H1 (cell line): ENCODE results near the gene EGFR. TPM values are rescaled to one million over a fixed set of nuclear protein-coding genes. Genes with fewer than 3 reads are reported as not detected.

ENCODE experiments used
- CTCF ChIA-PET: fragments of 300-600 bp; sonication (Branson Sonifier 250); formaldehyde crosslinking; loops from one replicate; lab custom pipeline; 2021; ENCODE audit not compliant: partially characterized antibody; lab: Charles Lee
- POLR2A ChIA-PET: fragments of 300-600 bp; sonication (Branson Sonifier 250); formaldehyde crosslinking; loops from one replicate; lab custom pipeline; 2021; ENCODE audit warnings: inconsistent platforms; ENCODE audit not compliant: partially characterized antibody; lab: Charles Lee
- DNase-seq, 2 experiments: peaks; one replicate each; pipeline versions ENCODE4 v3.0.0 to v3.0.0-alpha.2; 2010 to 2022; ENCODE audit warnings: low spot score in 2 of 2, low read depth in 1 of 2, mixed read lengths in 1 of 2
- FAIRE-seq: peaks from 2 replicates; lab custom pipeline; 2011; peaks lifted over from hg19 to GRCh38; lab: Jason Lieb, UNC
- H2AFZ ChIP-seq: 2 replicates; pipeline ENCODE4 v1.8.1; 2012; ENCODE audit warnings: low read length, inconsistent platforms
- H2AK5ac ChIP-seq: 2 replicates; pipeline ENCODE4 v1.6.1; 2013; ENCODE audit warnings: low read depth, low read length
- H2BK120ac ChIP-seq: replicated peaks from 2 replicates; pipeline ENCODE3; 2013; ENCODE audit warnings: low read depth, low read length, inconsistent platforms
- H2BK12ac ChIP-seq: 2 replicates; pipeline ENCODE4 v1.6.1; 2013; ENCODE audit warnings: low read depth, low read length
- H2BK15ac ChIP-seq: 2 replicates; pipeline ENCODE4 v1.6.1; 2013; ENCODE audit warnings: low read length
- H2BK20ac ChIP-seq: 2 replicates; pipeline ENCODE4 v1.6.1; 2013; ENCODE audit warnings: low read length
- H2BK5ac ChIP-seq: 2 replicates; pipeline ENCODE4 v1.6.1; 2013; ENCODE audit warnings: low read depth, low read length
- H3K14ac ChIP-seq: 2 replicates; pipeline ENCODE4 v1.6.1; 2013; ENCODE audit warnings: inconsistent platforms; ENCODE audit not compliant: insufficient read length
- H3K18ac ChIP-seq: 2 replicates; pipeline ENCODE4 v1.6.1; 2013; ENCODE audit warnings: low read length; ENCODE audit errors: extremely low read depth
- H3K23ac ChIP-seq: 2 replicates; pipeline ENCODE4 v1.6.1; 2013; ENCODE audit warnings: inconsistent platforms; ENCODE audit not compliant: insufficient read length
- H3K23me2 ChIP-seq: 2 replicates; pipeline ENCODE4 v1.6.1; 2013; ENCODE audit warnings: low read depth, low read length
- H3K27ac ChIP-seq: 2 replicates; pipeline ENCODE4 v1.6.1; 2011; ENCODE audit warnings: low read depth, low read length, inconsistent platforms
- H3K27me3 ChIP-seq, 4 experiments: replicated peaks in 1 of 4; 1 replicate in 1 of 4; 2 replicates in 3 of 4; pipeline versions ENCODE4 v1.6.1 to v1.8.1; 2011 to 2013; ENCODE audit warnings: low read length in 3 of 4, mild to moderate bottlenecking in 3 of 4, inconsistent platforms in 2 of 4, mixed read lengths in 2 of 4, moderate library complexity in 1 of 4; ENCODE audit not compliant: control insufficient read depth in 3 of 4, insufficient read depth in 3 of 4; ENCODE audit errors: extremely low read depth in 1 of 4
- H3K36me3 ChIP-seq, 4 experiments: 2 replicates each; pipeline versions ENCODE4 v1.6.1 to v1.8.1; 2011 to 2013; ENCODE audit warnings: mild to moderate bottlenecking in 4 of 4, low read length in 3 of 4, moderate library complexity in 2 of 4, control low read depth in 1 of 4, inconsistent platforms in 1 of 4; ENCODE audit not compliant: insufficient read depth in 4 of 4, control insufficient read depth in 2 of 4
- H3K4ac ChIP-seq: replicated peaks from 2 replicates; pipeline ENCODE3; 2013; ENCODE audit warnings: low read length, low read depth, mixed read lengths, inconsistent platforms; ENCODE audit not compliant: insufficient read length
- H3K4me1 ChIP-seq, 4 experiments: replicated peaks in 1 of 4; 1 replicate in 1 of 4; 2 replicates in 3 of 4; pipeline versions ENCODE4 v1.6.1 to v1.8.1; 2011 to 2013; ENCODE audit warnings: low read length in 3 of 4, inconsistent platforms in 2 of 4, mixed read lengths in 1 of 4; ENCODE audit not compliant: insufficient read depth in 4 of 4, control insufficient read depth in 3 of 4
- H3K4me2 ChIP-seq, 2 experiments: 2 replicates each; pipeline versions ENCODE4 v1.6.1 to v1.8.1; 2011 to 2013; ENCODE audit warnings: low read depth in 2 of 2, low read length in 2 of 2, control low read depth in 1 of 2, inconsistent platforms in 1 of 2, mild to moderate bottlenecking in 1 of 2; ENCODE audit not compliant: insufficient read depth in 1 of 2
- H3K4me3 ChIP-seq, 4 experiments: fragments of 200-600, 300-600 bp in 1 of 4; sonication (generic), shearing (Covaris generic), sonication (Bioruptor Twin) in 1 of 4; 2 replicates each; pipeline versions ENCODE4 v1.5.1 to v1.8.1; 2011 to 2016; ENCODE audit warnings: low read length in 4 of 4, low read depth in 3 of 4, control low read depth in 2 of 4, inconsistent platforms in 2 of 4, mild to moderate bottlenecking in 2 of 4, mixed read lengths in 1 of 4, moderate library complexity in 1 of 4; ENCODE audit not compliant: insufficient read depth in 2 of 4; ENCODE audit errors: extremely low read depth in 1 of 4
- H3K56ac ChIP-seq: replicated peaks from 2 replicates; pipeline ENCODE3; 2013; ENCODE audit warnings: low read depth, mild to moderate bottlenecking, mixed read lengths, low read length, inconsistent platforms; ENCODE audit not compliant: insufficient read length
- H3K79me1 ChIP-seq: 2 replicates; pipeline ENCODE4 v1.6.1; 2013; ENCODE audit warnings: low read depth, low read length, control low read depth
- H3K79me2 ChIP-seq, 2 experiments: 2 replicates each; pipeline versions ENCODE4 v1.6.1 to v1.8.1; 2012 to 2013; ENCODE audit warnings: low read length in 2 of 2, mild to moderate bottlenecking in 2 of 2, inconsistent platforms in 1 of 2; ENCODE audit not compliant: insufficient read depth in 2 of 2, control insufficient read depth in 1 of 2
- H3K9ac ChIP-seq, 4 experiments: replicated peaks in 1 of 4; 1 replicate in 1 of 4; 2 replicates in 3 of 4; pipeline versions ENCODE4 v1.6.1 to v1.8.1; 2011 to 2013; ENCODE audit warnings: low read depth in 3 of 4, low read length in 3 of 4, control low read depth in 2 of 4, mild to moderate bottlenecking in 2 of 4, moderate library complexity in 2 of 4, inconsistent platforms in 1 of 4; ENCODE audit errors: extremely low read depth in 1 of 4
- H3K9me3 ChIP-seq, 2 experiments: 2 replicates each; pipeline versions ENCODE4 v1.6.1 to v1.8.1; 2012 to 2013; ENCODE audit warnings: mild to moderate bottlenecking in 2 of 2, moderate library complexity in 2 of 2, control low read depth in 1 of 2, inconsistent platforms in 1 of 2, low read depth in 1 of 2, low read length in 1 of 2, mixed read lengths in 1 of 2; ENCODE audit not compliant: insufficient read depth in 2 of 2
- H4K20me1 ChIP-seq, 2 experiments: replicated peaks in 1 of 2; 2 replicates each; pipeline versions ENCODE3 to v1.8.1; 2011 to 2013; ENCODE audit warnings: inconsistent platforms in 2 of 2, low read length in 2 of 2, mild to moderate bottlenecking in 1 of 2; ENCODE audit not compliant: insufficient read depth in 2 of 2, control insufficient read depth in 1 of 2
- H4K5ac ChIP-seq: 2 replicates; pipeline ENCODE4 v1.6.1; 2013; ENCODE audit warnings: low read length, low read depth, mixed read lengths, inconsistent platforms; ENCODE audit not compliant: insufficient read length
- H4K8ac ChIP-seq: 2 replicates; pipeline ENCODE4 v1.8.0; 2013; ENCODE audit warnings: mild to moderate bottlenecking, moderate library complexity, low read length, inconsistent platforms; ENCODE audit not compliant: insufficient read depth; ENCODE audit errors: extremely low read depth
- H4K91ac ChIP-seq: replicated peaks from 2 replicates; pipeline ENCODE3; 2013; ENCODE audit warnings: low read length, mixed read lengths, inconsistent platforms; ENCODE audit not compliant: insufficient read length
- BACH1 ChIP-seq: IDR thresholded peaks from 2 replicates; pipeline ENCODE4 v1.6.1; 2012; ENCODE audit warnings: low read length, improper control_type of control experiment
- CBX5 ChIP-seq: fragments of 300-800, 300-1000 bp; sonication (generic); IDR thresholded peaks from 2 replicates; pipeline ENCODE4 v1.7.1; 2016; ENCODE audit warnings: antibody characterized with exemption, low read length, low read depth
- CHD1 ChIP-seq: IDR thresholded peaks from 2 replicates; pipeline ENCODE4 v1.6.1; 2012; ENCODE audit warnings: low read depth, low read length, improper control_type of control experiment
- GABPA ChIP-seq: IDR thresholded peaks from 2 replicates; pipeline ENCODE4 v1.6.1; 2011; ENCODE audit warnings: mild to moderate bottlenecking, low read length, moderate library complexity, borderline replicate concordance; ENCODE audit not compliant: insufficient read depth
- HDAC6 ChIP-seq: IDR thresholded peaks from one replicate; pipeline ENCODE4 v1.7.1; 2012; ENCODE audit warnings: low read depth, mild to moderate bottlenecking, inconsistent platforms, low read length, moderate library complexity
- KDM4A ChIP-seq: IDR thresholded peaks from one replicate; pipeline ENCODE4 v1.7.1; 2012; ENCODE audit warnings: low read depth, mild to moderate bottlenecking, moderate library complexity, low read length, inconsistent platforms; ENCODE audit not compliant: severe bottlenecking
- NANOG ChIP-seq: IDR thresholded peaks from 2 replicates; pipeline ENCODE4 v1.6.1; 2011; ENCODE audit warnings: low read length, low read depth, mild to moderate bottlenecking, inconsistent platforms; ENCODE audit not compliant: insufficient read depth, poor library complexity, severe bottlenecking
- RFX5 ChIP-seq: IDR thresholded peaks from 2 replicates; pipeline ENCODE4 v1.6.1; 2011; ENCODE audit warnings: low read depth, low read length, improper control_type of control experiment, borderline replicate concordance
- SAP30 ChIP-seq: fragments of 300-600 bp; sonication (generic); IDR thresholded peaks from 2 replicates; pipeline ENCODE4 v1.7.1; 2012; ENCODE audit warnings: low read length, moderate library complexity, mild to moderate bottlenecking, inconsistent platforms; ENCODE audit not compliant: insufficient read depth, insufficient replicate concordance
- SIRT6 ChIP-seq: IDR thresholded peaks from one replicate; pipeline ENCODE4 v1.7.1; 2012; ENCODE audit warnings: low read length, inconsistent platforms
- SP2 ChIP-seq: IDR thresholded peaks from 2 replicates; pipeline ENCODE4 v1.6.1; 2012; ENCODE audit warnings: mild to moderate bottlenecking, low read length, inconsistent platforms
- SRF ChIP-seq: IDR thresholded peaks from 2 replicates; pipeline ENCODE4 v1.6.1; 2011; ENCODE audit warnings: mild to moderate bottlenecking, low read depth, low read length, moderate library complexity
- TAF7 ChIP-seq: optimal IDR thresholded peaks from 2 replicates; pipeline ENCODE3; 2011; ENCODE audit warnings: low read depth, mild to moderate bottlenecking, inconsistent platforms, low read length, moderate library complexity, borderline replicate concordance
- WGBS, 2 experiments: shearing (Covaris generic) in 1 of 2; methylation state at CpG; one replicate each; pipeline versions ENCODE4 v1.1.6 to v1.1.7; 2013 to 2015; ENCODE audit warnings: low lambda C conversion rate in 2 of 2, mixed read lengths in 2 of 2, inconsistent platforms in 1 of 2, low coverage in 1 of 2, missing lambda C conversion rate in 1 of 2; ENCODE audit not compliant: insufficient replicate concordance in 2 of 2, insufficient coverage in 1 of 2, insufficient read length in 1 of 2; ENCODE audit errors: extremely low coverage in 1 of 2, missing lambda C conversion rate in 1 of 2; 5-methylcytosine and 5-hydroxymethylcytosine counted together
- polyA plus RNA-seq, 7 experiments: library from polyadenylated mRNA; depleted of rRNA in 3 of 7; stranded (reverse) in 5 of 7; unstranded in 2 of 7; fragments of >200 nt in 5 of 7; fragments of 200-250 nt in 2 of 7; gene quantifications; 1 replicate in 5 of 7; 2 replicates in 1 of 7; 4 replicates in 1 of 7; pipeline versions ENCODE4 v1.2.1 to v1.2.3, GENCODE V29; 2011 to 2013; ENCODE audit warnings: missing spikeins in 2 of 7, mixed read lengths in 2 of 7
- total RNA-seq: library from RNA; stranded (reverse); fragmentation: NEBNext Ultra II Directional; extraction: Animal tissue kit (Norgen Biotek cat#: 25700); gene quantifications from 2 replicates; pipeline ENCODE4 v1.2.1, GENCODE V29; 2021

EGFR gene
- total and polyA plus RNA-seq, 2 of the 8 experiments (the other 6 are each of a cell fraction or from before 2014, with no cell fraction given): 1.9 to 5.8 TPM

DNA sequence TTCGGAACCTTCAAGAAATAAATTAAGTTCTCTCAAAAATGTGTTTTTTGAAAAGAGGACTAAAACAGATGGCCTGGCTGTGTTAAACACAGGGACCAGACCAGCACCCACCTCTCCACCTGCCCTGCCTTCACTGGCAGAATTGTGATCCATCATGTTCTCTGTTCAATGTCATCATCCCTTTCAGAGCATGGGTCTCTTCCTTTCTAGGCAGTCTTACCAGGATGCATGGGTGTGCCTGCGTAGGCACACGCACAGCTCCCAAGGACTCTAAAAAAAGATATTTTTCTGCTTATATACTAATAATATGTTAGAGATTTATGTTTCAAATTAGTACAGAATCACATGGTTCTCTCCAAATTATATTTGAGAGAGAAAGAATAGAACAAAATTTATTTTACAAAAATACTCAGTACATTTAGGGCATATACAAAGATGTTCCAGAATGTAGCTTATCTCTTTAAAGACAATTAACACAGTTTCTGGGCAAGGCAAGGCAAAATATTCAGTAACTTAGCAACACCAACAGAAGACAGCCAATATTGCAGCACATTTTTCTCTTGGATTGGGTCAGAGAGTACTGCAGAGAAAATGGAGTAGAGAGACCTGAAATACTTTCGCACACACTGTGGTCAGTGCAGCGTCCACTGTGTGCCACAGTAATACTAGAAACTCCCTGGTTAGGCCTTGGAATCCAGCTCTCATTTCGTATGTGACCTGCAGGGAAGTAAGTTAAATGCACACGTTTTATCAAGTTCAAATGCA, 52.8 kb downstream of the EGFR start:
- H3K79me1 ChIP-seq: 0 out of 2 replicates have a peak, but pooled peaks cover 2% of the 10 kb centered on the region
- H3K27ac ChIP-seq: no peak overlapping the region
- no peak overlapping the region for H3K14ac ChIP-seq
- no peaks in the 10 kb centered on the region for H3K9me3 ChIP-seq
- no peak overlapping the region for H2AFZ ChIP-seq
- no peak overlapping the region for H2BK120ac ChIP-seq
- no peak overlapping the region for H4K5ac ChIP-seq
- H3K4me2 ChIP-seq: no peak overlapping the region
- DNase-seq: no peak
- no peaks in the 10 kb centered on the region for H3K79me2 ChIP-seq
- H4K20me1 ChIP-seq: peaks cover 0 to 3% of the 10 kb centered on the region in 2 experiments
- H3K4ac ChIP-seq: no peak overlapping the region
- no peak overlapping the region for H2BK12ac ChIP-seq
- FAIRE-seq: no peak
- no peaks in the 10 kb centered on the region for H3K23me2 ChIP-seq
- H3K23ac ChIP-seq: no peak overlapping the region
- no peak overlapping the region for H2BK15ac ChIP-seq
- H3K9ac ChIP-seq: no peak overlapping the region
- H3K4me1 ChIP-seq: peaks cover 0 to 6% (median under 1%) of the 10 kb centered on the region in 4 experiments; a peak in 3 of 7 replicates
- POLR2A ChIA-PET: no interaction called here
- H2AK5ac ChIP-seq: no peak overlapping the region
- no peak overlapping the region for H3K56ac ChIP-seq
- CTCF ChIA-PET: interaction anchor here (1.7 kb wide), 1 partner anchor 184 kb away, joined by 6 read pairs; no protein-coding TSS in a partner anchor
- H2BK20ac ChIP-seq: no peak overlapping the region
- no peak overlapping the region for H3K4me3 ChIP-seq
- no peaks in the 10 kb centered on the region for H3K27me3 ChIP-seq
- no peaks in the 10 kb centered on the region for H3K36me3 ChIP-seq
- no peak overlapping the region for H4K8ac ChIP-seq
- WGBS, 2 experiments: 91% methylated on average over 7 of the region's 7 CpGs; no CpG with 5 or more reads in 1 of the 2 experiments
- no peak overlapping the region for H4K91ac ChIP-seq
- no peak overlapping the region for H3K18ac ChIP-seq
- H2BK5ac ChIP-seq: no peak overlapping the region
- TF ChIP-seq GABPA (no peak), TAF7 (no peak), SAP30 (no peak), HDAC6 (no peak), BACH1 (no peak), NANOG (no peak), RFX5 (no peak), SIRT6 (no peak), CHD1 (no peak), CBX5 (no peak), SRF (no peak), SP2 (no peak), KDM4A (no peak)
